ENCODE measurements around the gene SOS1. TPM values are rescaled to one million over a fixed set of nuclear protein-coding genes. Genes with fewer than 3 reads are reported as not detected.
A peak's percentile ranks its signal among the peaks of the same experiment; 100 is the strongest.

SOS1 gene
- total and polyA plus RNA-seq, 2 experiments from 2014 or later = 5.0 to 22.0 TPM

GRCh38 chr2:39069890-39070465 lies 50.9 kb downstream of the SOS1 start:
- Histone ChIP-seq H3K4me2 (ENCODE audit: unreplicated experiment) (no peak overlapping the region), H3K27ac (no peak overlapping the region), H3K4me1 (ENCODE audit: insufficient read depth) (0 out of 2 replicates have a peak, but pooled peaks cover 2% of the 10 kb centered on the region), H3K79me2 (ENCODE audit: insufficient read depth) (peaks cover 91% of the 10 kb centered on the region), H3K4me3 (no peak overlapping the region), H3K9me2 (ENCODE audit: insufficient read depth) (no peaks in the 10 kb centered on the region), H4K20me1 (ENCODE audit: insufficient read depth) (no peaks in the 10 kb centered on the region), H3F3A (ENCODE audit: insufficient read depth) (no peaks in the 10 kb centered on the region), H3K9ac (no peak overlapping the region), H2AFZ (no peak overlapping the region), H3K36me3 (ENCODE audit: low read depth) (0 out of 2 replicates have a peak, but pooled peaks cover 3% of the 10 kb centered on the region), H3K27me3 (replicated peaks; ENCODE audit: insufficient read depth) (no peaks in the 10 kb centered on the region), H3K9me3 (ENCODE audit: low read depth) (no peaks in the 10 kb centered on the region)
- TF ChIP-seq EZH2phosphoT487 (IDR thresholded peaks at IDR 0.05; ENCODE audit: insufficient read depth, low read depth) = no peak
- TF ChIP-seq EZH2 (IDR thresholded peaks at IDR 0.05; ENCODE audit: insufficient read depth, poor library complexity, severe bottlenecking) = no peak
- 98 to 100% methylated on average over 1 of the region's 1 CpG for WGBS, 2 experiments (ENCODE audit: low coverage in 1 of 2, low lambda C conversion rate in 2 of 2, missing lambda C conversion rate in 2 of 2)
- in situ Hi-C loops (cut with MboI) = no loop called here
- DNase-seq = no peak

DNA sequence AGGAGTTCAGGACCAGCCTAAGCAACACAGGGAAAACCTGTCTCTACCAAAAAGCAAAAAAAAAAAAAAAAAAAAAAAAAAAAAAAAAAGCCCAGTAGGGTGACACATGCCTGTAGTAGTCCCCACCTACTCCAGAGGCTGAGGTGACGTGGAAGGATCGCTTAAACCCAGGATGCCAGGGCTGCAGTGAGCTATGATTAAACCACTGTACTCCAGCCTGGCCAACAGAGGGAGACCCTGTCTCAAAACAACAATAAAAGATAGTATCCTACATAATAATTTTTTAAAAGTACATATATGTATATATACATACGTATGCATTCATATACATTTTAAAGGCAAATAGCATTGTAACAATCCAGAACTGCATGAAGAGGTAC lies 51.7 kb downstream of the SOS1 start:
- H3K9me2 ChIP-seq (ENCODE audit: insufficient read depth) = no peaks in the 10 kb centered on the region
- H2AFZ ChIP-seq = no peak overlapping the region
- in situ Hi-C loops (cut with MboI) = no loop called here
- H3K4me3 ChIP-seq = no peak overlapping the region
- no peak overlapping the region for H3K9ac ChIP-seq
- H3K27me3 ChIP-seq (replicated peaks; ENCODE audit: insufficient read depth) = no peaks in the 10 kb centered on the region
- no peaks in the 10 kb centered on the region for H4K20me1 ChIP-seq (ENCODE audit: insufficient read depth)
- 90 to 91% methylated on average over 3 of the region's 3 CpGs for WGBS, 2 experiments (ENCODE audit: low coverage in 1 of 2, low lambda C conversion rate in 2 of 2, missing lambda C conversion rate in 2 of 2)
- H3F3A ChIP-seq (ENCODE audit: insufficient read depth) = no peaks in the 10 kb centered on the region
- H3K4me1 ChIP-seq (ENCODE audit: insufficient read depth) = 0 out of 2 replicates have a peak, but pooled peaks cover 3% of the 10 kb centered on the region
- no peaks in the 10 kb centered on the region for H3K9me3 ChIP-seq (ENCODE audit: low read depth)
- H3K27ac ChIP-seq = no peak overlapping the region
- peak; percentile 19 for DNase-seq
- no peak overlapping the region for H3K4me2 ChIP-seq (ENCODE audit: unreplicated experiment)
- H3K36me3 ChIP-seq (ENCODE audit: low read depth) = 0 out of 2 replicates have a peak, but pooled peaks cover 3% of the 10 kb centered on the region
- peaks cover 87% of the 10 kb centered on the region for H3K79me2 ChIP-seq (ENCODE audit: insufficient read depth)
- TF ChIP-seq EZH2 (IDR thresholded peaks at IDR 0.05; ENCODE audit: insufficient read depth, poor library complexity, severe bottlenecking) (no peak), EZH2phosphoT487 (IDR thresholded peaks at IDR 0.05; ENCODE audit: insufficient read depth, low read depth) (no peak)

- H3K27ac ChIP-seq = no peak overlapping the region
Observed at GRCh38 chr2:39068299-39069135, 52.3 kb downstream of the SOS1 start.

DNA sequence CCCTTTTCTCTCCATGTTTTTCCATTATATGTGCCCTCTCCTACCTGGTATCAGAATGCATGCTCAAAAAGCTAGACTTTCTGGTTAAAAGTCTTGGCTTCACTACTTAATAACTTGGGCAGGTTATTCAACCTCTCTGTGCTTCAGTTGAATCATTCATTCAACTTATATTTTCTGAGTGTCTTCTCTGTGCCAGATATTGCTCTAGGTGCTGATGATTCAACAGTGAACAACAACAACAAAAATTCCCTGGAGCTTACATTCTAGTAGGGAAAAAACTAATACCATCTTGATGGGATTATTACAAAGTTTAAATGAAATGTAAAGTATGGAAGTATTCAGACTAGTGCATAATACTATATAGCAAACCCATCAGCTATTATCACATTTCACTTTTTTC lies 55.2 kb downstream of the SOS1 start:
- Histone ChIP-seq H2AFZ (no peak overlapping the region), H3K36me3 (ENCODE audit: low read depth) (0 out of 2 replicates have a peak, but pooled peaks cover 3% of the 10 kb centered on the region), H3K79me2 (ENCODE audit: insufficient read depth) (peaks cover 56% of the 10 kb centered on the region), H3K9me3 (ENCODE audit: low read depth) (no peaks in the 10 kb centered on the region), H3K4me2 (ENCODE audit: unreplicated experiment) (no peak overlapping the region), H3K27ac (no peak overlapping the region), H3K9ac (no peak overlapping the region), H3F3A (ENCODE audit: insufficient read depth) (no peaks in the 10 kb centered on the region), H3K4me1 (ENCODE audit: insufficient read depth) (0 out of 2 replicates have a peak, but pooled peaks cover 3% of the 10 kb centered on the region), H3K9me2 (ENCODE audit: insufficient read depth) (no peaks in the 10 kb centered on the region), H3K4me3 (no peak overlapping the region), H4K20me1 (ENCODE audit: insufficient read depth) (no peaks in the 10 kb centered on the region), H3K27me3 (replicated peaks; ENCODE audit: insufficient read depth) (no peaks in the 10 kb centered on the region)
- in situ Hi-C loops (cut with MboI) = no loop called here
- peak; percentile 30 for DNase-seq
- TF ChIP-seq EZH2 (IDR thresholded peaks at IDR 0.05; ENCODE audit: insufficient read depth, poor library complexity, severe bottlenecking) (no peak), EZH2phosphoT487 (IDR thresholded peaks at IDR 0.05; ENCODE audit: insufficient read depth, low read depth) (no peak)

More at GRCh38 chr2:39068299-39069135, 52.3 kb downstream of the SOS1 start:
- Histone ChIP-seq H3K9me3 (ENCODE audit: low read depth) (no peaks in the 10 kb centered on the region), H3K9ac (no peak overlapping the region), H2AFZ (no peak overlapping the region), H3K27me3 (replicated peaks; ENCODE audit: insufficient read depth) (no peaks in the 10 kb centered on the region), H3K36me3 (ENCODE audit: low read depth) (0 out of 2 replicates have a peak, but pooled peaks cover 3% of the 10 kb centered on the region), H3K9me2 (ENCODE audit: insufficient read depth) (no peaks in the 10 kb centered on the region), H3K4me1 (ENCODE audit: insufficient read depth) (0 out of 2 replicates have a peak, but pooled peaks cover 3% of the 10 kb centered on the region), H3F3A (ENCODE audit: insufficient read depth) (no peaks in the 10 kb centered on the region), H3K4me2 (ENCODE audit: unreplicated experiment) (no peak overlapping the region), H3K79me2 (ENCODE audit: insufficient read depth) (peaks cover 81% of the 10 kb centered on the region), H3K4me3 (no peak overlapping the region), H4K20me1 (ENCODE audit: insufficient read depth) (no peaks in the 10 kb centered on the region)
- in situ Hi-C loops (cut with MboI) = no loop called here
- WGBS, 2 experiments (ENCODE audit: low coverage in 1 of 2, low lambda C conversion rate in 2 of 2, missing lambda C conversion rate in 2 of 2) = 96 to 100% methylated on average over 1 of the region's 1 CpG
- no peak for TF ChIP-seq EZH2phosphoT487 (IDR thresholded peaks at IDR 0.05; ENCODE audit: insufficient read depth, low read depth)
- TF ChIP-seq EZH2 (IDR thresholded peaks at IDR 0.05; ENCODE audit: insufficient read depth, poor library complexity, severe bottlenecking) = no peak
- no peak for DNase-seq

Data from GM23248 (cell line).